Activated CD8-positive, alpha-beta memory T cell treated with anti-CD3 and anti-CD28 coated beads, Interleukin-2, amount 50 U/mL, for 48 hours (primary cell): ENCODE results near the gene NDST1.

Source experiments
- DNase-seq: peaks from one replicate; pipeline ENCODE4 v3.0.0-alpha.2; 2020

The NDST1 gene

GRCh38 chr5:150489360-150490295 is 18.3 kb upstream of the NDST1 start:
- no peak for DNase-seq

DNA sequence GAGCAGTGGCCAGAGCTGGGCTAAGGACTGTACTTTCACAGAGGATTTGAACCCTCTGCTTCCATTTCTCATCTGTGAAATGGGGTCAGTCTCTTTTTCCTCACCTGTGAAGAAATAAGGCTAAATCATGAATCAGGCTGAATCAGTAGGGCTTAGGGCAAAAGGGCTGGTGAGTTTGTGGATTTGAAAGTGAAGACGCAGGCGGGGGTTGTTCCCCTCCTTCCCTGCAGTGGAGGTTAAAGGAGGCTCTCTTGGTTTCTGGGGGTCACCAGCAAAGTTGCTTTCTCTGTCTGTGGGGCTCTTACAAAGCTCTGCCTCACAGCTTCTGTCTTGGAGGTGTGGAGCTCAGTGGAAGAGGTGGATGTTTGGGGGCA is 17.6 kb upstream of the NDST1 start:
- DNase-seq: no peak

DNA sequence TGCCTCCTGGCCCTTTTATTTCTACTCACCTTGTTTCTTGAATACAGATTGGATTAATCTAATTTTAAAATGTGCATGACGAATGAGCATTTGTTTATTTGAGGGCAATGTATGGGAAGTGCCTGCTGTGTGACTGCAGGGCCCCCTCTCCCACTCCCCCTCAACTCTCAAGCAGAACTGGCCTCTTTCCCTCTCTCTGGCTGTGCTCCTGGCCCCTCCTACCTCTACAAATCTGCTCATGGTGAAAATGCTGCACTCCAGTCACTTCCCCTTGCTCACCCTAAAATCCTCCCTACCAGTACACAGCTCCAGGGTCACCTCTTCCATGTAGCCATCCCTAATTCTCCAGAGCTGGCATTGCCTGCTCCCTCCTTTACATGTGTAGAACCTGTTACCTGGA is 17.2 kb upstream of the NDST1 start:
- DNase-seq: no peak

GRCh38 chr5:150491876-150492275 is 16.1 kb upstream of the NDST1 start:
- DNase-seq: no peak

DNA sequence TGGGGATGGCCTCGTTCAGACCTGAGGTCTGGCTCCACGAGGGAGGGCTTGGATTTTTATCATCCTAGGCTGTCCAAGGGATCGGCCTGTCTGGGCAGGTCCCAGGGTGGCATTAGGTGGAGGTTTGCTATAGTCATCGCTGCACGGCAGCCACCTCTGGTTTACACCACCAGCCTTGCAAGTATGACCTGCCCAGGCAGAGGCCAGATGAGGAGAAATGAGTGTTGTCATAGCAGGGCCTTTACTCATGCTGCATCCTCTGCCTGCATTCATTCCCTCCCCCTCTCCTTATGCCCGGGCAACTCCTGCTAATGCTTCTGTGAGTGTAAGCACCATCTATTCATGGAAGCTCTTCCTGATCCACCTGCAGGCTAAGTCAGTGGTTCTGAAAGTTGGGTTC is 15.3 kb upstream of the NDST1 start:
- DNase-seq: no peak

DNA sequence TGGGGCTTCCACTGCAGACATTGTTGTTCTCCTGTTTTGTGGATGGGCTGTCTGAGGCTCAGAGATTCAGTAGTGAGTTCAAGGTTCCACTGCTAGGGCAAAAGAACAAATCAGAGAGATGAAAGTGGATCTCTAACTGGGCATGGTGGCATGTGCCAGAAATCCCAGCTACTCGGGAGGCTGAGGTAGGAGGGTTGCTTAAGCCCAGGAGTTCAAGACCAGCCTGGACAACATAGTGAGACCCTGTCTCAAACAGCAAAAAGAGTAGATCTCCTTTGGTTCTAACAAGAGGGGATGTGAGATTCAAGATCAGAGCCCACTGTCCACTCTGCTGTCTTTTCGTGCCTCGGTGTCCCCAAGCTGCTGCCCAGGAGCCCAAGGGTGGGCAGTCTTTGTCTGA is 11.8 kb upstream of the NDST1 start:
- no peak for DNase-seq

DNA sequence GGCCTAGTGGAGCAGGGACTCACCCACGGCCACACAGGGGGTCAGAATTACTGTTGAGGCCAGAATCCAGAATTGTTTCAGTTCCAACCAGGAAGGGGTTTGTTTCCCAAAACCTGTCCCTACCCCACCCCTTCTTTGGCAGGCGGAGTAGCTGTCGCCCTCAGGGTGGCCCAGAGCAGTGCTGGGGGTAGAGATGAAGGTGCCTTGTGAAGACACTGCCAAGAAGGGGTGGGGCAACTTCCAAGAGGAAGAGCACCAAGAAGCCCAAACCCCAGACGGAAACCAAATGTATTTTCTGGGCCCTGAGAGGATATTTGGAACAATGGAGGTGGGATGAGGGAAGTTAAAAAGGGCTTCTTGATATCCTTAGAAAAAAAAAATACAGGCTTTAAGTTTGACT is 11.4 kb upstream of the NDST1 start:
- DNase-seq: no peak

GRCh38 chr5:150497274-150497988 is 10.5 kb upstream of the NDST1 start:
- no peak for DNase-seq

- DNase-seq: no peak
Observed at GRCh38 chr5:150497989-150498317, 10.0 kb upstream of the NDST1 start.

GRCh38 chr5:150498501-150498900 is 9.4 kb upstream of the NDST1 start:
- DNase-seq: no peak

- no peak for DNase-seq
Observed at GRCh38 chr5:150498971-150499370, 9.0 kb upstream of the NDST1 start.

- DNase-seq: no peak
Observed at GRCh38 chr5:150499437-150499956, 8.4 kb upstream of the NDST1 start.

DNA sequence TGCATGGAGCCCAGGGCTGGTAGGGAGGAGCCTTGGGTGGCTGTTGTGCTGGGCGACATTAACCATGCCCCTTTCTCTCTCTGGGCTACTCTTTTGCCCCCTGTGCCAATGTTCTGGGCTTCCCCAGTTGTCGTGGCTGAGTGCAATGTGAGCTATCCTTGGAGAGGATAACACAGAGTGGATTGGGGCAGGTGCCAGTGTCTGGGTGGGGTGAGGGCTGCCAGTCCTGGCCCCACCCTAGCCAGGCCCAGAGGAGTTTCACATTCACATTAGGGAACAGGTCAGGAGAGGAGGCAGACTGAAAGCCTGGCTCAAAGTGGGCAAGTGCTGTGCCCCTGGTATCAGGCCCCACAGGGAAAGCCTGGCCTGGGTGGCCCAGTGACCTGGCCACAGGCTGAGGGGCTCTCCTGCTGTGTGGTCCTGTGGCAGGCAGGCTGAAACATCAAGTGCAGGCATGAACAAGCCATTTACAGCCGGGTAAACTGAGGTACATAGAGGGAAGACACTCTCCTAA is 7.5 kb upstream of the NDST1 start:
- no peak for DNase-seq

- no peak for DNase-seq
Observed at GRCh38 chr5:150500905-150501304, 7.0 kb upstream of the NDST1 start.

- DNase-seq: no peak
Observed at GRCh38 chr5:150502106-150502505, 5.8 kb upstream of the NDST1 start.

DNA sequence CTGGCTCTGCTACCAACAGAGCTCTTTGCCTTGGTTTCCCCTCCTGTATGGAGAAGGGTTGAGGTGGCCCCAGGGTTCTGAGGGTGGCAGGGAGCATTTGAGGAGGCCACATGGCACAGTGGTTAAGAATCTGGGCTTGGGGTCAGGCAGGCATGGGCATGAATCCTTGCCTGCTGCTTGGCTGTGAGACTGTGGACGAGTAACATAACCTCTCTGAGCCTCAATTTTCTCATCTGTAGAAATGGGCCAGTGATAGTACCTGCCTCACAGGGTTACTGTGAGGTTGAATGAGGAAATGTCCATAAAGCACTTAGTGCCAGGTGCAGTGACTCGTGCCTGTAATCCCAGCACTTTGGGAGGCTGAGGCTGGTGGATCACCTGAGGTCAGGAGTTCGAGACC is 5.1 kb upstream of the NDST1 start:
- no peak for DNase-seq

DNA sequence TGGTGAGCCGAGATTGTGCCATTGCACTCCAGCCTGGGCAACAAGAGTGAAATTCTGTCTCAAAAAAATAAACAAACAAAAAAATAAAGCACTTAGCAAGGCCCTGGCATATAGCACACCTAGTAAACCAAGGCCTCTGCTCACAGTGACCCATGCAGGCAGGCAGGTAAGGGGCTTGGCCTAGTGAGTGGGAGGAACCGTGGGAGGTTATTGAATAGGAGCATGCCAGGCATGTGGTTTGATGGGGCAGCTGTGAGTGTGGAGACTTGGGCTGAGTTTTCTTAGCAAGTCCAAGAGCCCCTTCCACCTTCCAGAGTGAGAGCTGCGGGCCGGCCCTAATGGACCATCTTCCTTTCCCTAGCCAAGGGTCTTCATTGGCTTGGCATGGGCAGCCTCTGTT is 4.5 kb upstream of the NDST1 start:
- no peak for DNase-seq

GRCh38 chr5:150503977-150504620 is 3.8 kb upstream of the NDST1 start:
- DNase-seq: no peak

- no peak for DNase-seq
Observed at GRCh38 chr5:150505041-150505511, 2.9 kb upstream of the NDST1 start.

GRCh38 chr5:150505816-150506215 is 2.1 kb upstream of the NDST1 start:
- DNase-seq: no peak

- no peak for DNase-seq
Observed at GRCh38 chr5:150506571-150507473, 1.1 kb upstream of the NDST1 start.

DNA sequence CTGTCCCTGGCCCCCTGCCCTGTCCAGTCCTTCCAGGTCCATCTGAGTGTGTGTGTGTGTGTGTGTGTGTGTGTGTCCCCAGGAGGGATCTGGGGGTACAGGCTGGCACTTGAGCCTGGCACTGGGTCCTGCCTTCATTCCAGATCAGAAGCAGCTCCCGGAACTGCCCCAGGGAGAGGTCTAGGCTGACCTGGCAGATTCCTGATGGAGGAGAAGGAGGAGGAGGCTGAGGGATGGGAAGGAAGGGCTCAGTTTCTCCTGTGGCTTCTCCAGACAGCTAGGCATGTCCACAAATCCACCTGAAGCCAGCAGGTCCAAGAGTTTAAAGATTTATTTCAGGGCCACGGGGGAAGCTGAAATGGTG is 328 bp downstream of the NDST1 start:
- DNase-seq: no peak
